Spleen (tissue), 11 donors: ENCODE data around the gene NLGN1. TPM values are rescaled to one million over a fixed set of nuclear protein-coding genes. Genes with fewer than 3 reads are reported as not detected.
"Not testable (repeated sequence)": the region's sequence is repeated elsewhere in the genome, so short reads cannot be mapped to it uniquely, and the experiment has no call there.

Source experiments
- DNase-seq: peaks from one replicate; pipeline ENCODE4 v3.0.0-alpha.2; 2020
- H3K27ac ChIP-seq, 8 donors: fragments of 200-600 bp; sonication (generic) in 7 of 8; 1 replicate in 4 of 8; 2 replicates in 4 of 8; pipeline versions ENCODE4 v1.5.0 to v1.8.0; 2016 to 2021; ENCODE audit warnings: inconsistent platforms in 4 of 8, mild to moderate bottlenecking in 4 of 8, moderate library complexity in 1 of 8
- H3K27me3 ChIP-seq, 7 donors: fragments of 200-600 bp; sonication (generic) in 6 of 7; replicated peaks in 1 of 7; 1 replicate in 4 of 7; 2 replicates in 3 of 7; pipeline versions ENCODE4 v1.5.0 to v1.8.0; 2016 to 2021; ENCODE audit warnings: inconsistent platforms in 3 of 7, mild to moderate bottlenecking in 1 of 7
- H3K36me3 ChIP-seq, 6 donors: fragments of 200-600 bp; sonication (generic) in 5 of 6; 1 replicate in 4 of 6; 2 replicates in 2 of 6; pipeline versions ENCODE4 v1.5.0 to v1.8.0; 2016 to 2021; ENCODE audit warnings: inconsistent platforms in 2 of 6
- H3K4me1 ChIP-seq, 6 donors: fragments of 200-600 bp; sonication (generic) in 5 of 6; 1 replicate in 3 of 6; 2 replicates in 3 of 6; pipeline versions ENCODE4 v1.5.0 to v1.8.0; 2016 to 2021; ENCODE audit warnings: inconsistent platforms in 3 of 6
- H3K4me3 ChIP-seq, 8 donors: fragments of 200-600 bp; sonication (generic) in 7 of 8; 1 replicate in 4 of 8; 2 replicates in 4 of 8; pipeline versions ENCODE4 v1.5.0 to v1.8.0; 2016 to 2021; ENCODE audit warnings: inconsistent platforms in 4 of 8, mild to moderate bottlenecking in 4 of 8, moderate library complexity in 2 of 8
- H3K9me3 ChIP-seq, 8 donors: fragments of 200-600 bp; sonication (generic) in 7 of 8; 1 replicate in 4 of 8; 2 replicates in 4 of 8; pipeline versions ENCODE4 v1.5.0 to v1.8.0; 2016 to 2021; ENCODE audit warnings: inconsistent platforms in 4 of 8
- POLR2A ChIP-seq, 3 donors: fragments of 450-650 bp; IDR thresholded peaks; one replicate each; pipeline ENCODE4 v1.5.1; 2017; ENCODE audit warnings: antibody characterized with exemption in 3 of 3, mild to moderate bottlenecking in 1 of 3
- POLR2AphosphoS5 ChIP-seq, 3 donors: sonication (generic); formaldehyde crosslinking; IDR thresholded peaks; one replicate each; pipeline ENCODE4 v1.5.1; 2017; ENCODE audit warnings: antibody characterized with exemption in 3 of 3
- WGBS, 5 donors: extraction: QIAGEN DNeasy Blood & Tissue Kit in 3 of 5; methylation state at CpG; one replicate each; pipeline versions ENCODE4 v1.1.5 to v1.1.7; 2013 to 2018; 5-methylcytosine and 5-hydroxymethylcytosine counted together
- intact Hi-C: fragments of 100-400 bp; cut with DNase I; formaldehyde crosslinking; loops from one replicate; pipeline ENCODE4 v1.15.0; 2023; ENCODE audit warnings: low total_unique reads
- polyA plus RNA-seq, 3 donors: library from polyadenylated mRNA; stranded (reverse); fragments of 200-250 nt; gene quantifications; one replicate each; pipeline ENCODE4 v1.2.1, GENCODE V29; 2013
- total RNA-seq, 7 donors: library from RNA; depleted of rRNA in 3 of 7; stranded (reverse); fragments of >200 nt in 3 of 7; fragmentation: NEBNext Ultra II Directional in 4 of 7; extraction: Animal tissue kit (Norgen Biotek cat#: 25700) in 4 of 7; gene quantifications; one replicate each; pipeline versions ENCODE4 v1.1.0 to v1.2.1, GENCODE V29; 2016 to 2021
- TF ChIP-seq, protein P1 (sequence below), 11 experiments: fragments of 200-600 bp in 7 of 11; fragments of 450-650 bp in 4 of 11; sonication (generic) in 4 of 11; IDR thresholded peaks in 8 of 11; conservative IDR thresholded peaks in 3 of 11; 1 replicate in 7 of 11; 2 replicates in 4 of 11; pipeline versions ENCODE4 v1.4.0 to v1.8.0; 2016 to 2021; ENCODE audit warnings: antibody characterized with exemption in 11 of 11, inconsistent platforms in 4 of 11, mild to moderate bottlenecking in 1 of 11
- donor health status: healthy with polysubstance abuse.
- donor health status: DM: no; HTN: no; CAD: no; lungs with moderate emphysema.
- donor health status: DM: no; HTN: no; CAD: no.
- donor health status: Bipolar disorder and iron deficiency.
- donor health status: healthy.
- donor health status: DM: no; HTN: no; CAD: no.
- donor health status: DM: yes; HTN: yes; CAD: no.

Gene NLGN1
- total and polyA plus RNA-seq, 10 donors: 0.03 to 0.13 (median 0.03) TPM; not detected in 7

DNA sequence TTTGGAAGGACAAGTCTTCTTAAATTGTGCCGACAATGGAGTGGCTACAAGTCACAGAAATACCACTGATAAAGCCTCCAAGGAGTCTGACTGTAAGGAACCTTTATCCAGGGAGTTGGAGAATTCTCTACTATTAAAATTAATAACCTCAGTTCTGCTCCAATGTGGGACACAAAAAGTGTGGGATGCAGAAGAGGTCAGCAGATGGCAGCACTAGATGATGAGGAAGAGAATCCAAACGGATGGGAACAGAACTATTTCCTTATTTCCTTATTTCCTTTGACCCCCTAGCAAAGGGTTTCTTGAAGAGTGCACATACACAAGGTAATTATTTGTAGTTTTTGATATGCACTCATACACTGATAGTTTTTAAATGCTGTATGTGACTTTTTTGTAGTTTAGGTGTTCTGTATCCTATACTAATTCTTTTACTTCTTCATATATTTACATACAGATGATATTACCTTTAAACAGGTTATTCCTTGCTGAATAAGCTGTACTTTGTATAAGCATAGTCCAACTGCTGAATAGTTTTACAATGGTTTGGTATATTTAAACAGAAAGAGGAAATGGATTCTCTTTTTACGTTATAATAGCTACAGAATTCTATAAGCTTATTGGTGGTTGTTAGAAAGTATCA, 25.6 kb upstream of the NLGN1 start:
- no peak for TF ChIP-seq POLR2A (IDR thresholded peaks at IDR 0.05)
- no peak for TF ChIP-seq POLR2AphosphoS5 (IDR thresholded peaks at IDR 0.05)
- TF ChIP-seq, protein P1, sequence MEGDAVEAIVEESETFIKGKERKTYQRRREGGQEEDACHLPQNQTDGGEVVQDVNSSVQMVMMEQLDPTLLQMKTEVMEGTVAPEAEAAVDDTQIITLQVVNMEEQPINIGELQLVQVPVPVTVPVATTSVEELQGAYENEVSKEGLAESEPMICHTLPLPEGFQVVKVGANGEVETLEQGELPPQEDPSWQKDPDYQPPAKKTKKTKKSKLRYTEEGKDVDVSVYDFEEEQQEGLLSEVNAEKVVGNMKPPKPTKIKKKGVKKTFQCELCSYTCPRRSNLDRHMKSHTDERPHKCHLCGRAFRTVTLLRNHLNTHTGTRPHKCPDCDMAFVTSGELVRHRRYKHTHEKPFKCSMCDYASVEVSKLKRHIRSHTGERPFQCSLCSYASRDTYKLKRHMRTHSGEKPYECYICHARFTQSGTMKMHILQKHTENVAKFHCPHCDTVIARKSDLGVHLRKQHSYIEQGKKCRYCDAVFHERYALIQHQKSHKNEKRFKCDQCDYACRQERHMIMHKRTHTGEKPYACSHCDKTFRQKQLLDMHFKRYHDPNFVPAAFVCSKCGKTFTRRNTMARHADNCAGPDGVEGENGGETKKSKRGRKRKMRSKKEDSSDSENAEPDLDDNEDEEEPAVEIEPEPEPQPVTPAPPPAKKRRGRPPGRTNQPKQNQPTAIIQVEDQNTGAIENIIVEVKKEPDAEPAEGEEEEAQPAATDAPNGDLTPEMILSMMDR (IDR thresholded peaks at IDR 0.05 in 8 of 11, conservative IDR thresholded peaks at IDR 0.05 in 3 of 11): peak in 6 of 11 experiments; percentile 6 to 48 (median 17)
- no peaks in the 10 kb centered on the region for H3K4me1 ChIP-seq
- no peaks in the 10 kb centered on the region for H3K36me3 ChIP-seq
- H3K9me3 ChIP-seq: no peaks in the 10 kb centered on the region
- no peak overlapping the region for H3K27ac ChIP-seq
- H3K4me3 ChIP-seq: no peak overlapping the region
- 39 to 53% (median 46%) methylated on average over 3 of the region's 3 CpGs for WGBS, 5 donors
- no peaks in the 10 kb centered on the region for H3K27me3 ChIP-seq
- intact Hi-C loops: no loop called here
- DNase-seq: no peak

DNA sequence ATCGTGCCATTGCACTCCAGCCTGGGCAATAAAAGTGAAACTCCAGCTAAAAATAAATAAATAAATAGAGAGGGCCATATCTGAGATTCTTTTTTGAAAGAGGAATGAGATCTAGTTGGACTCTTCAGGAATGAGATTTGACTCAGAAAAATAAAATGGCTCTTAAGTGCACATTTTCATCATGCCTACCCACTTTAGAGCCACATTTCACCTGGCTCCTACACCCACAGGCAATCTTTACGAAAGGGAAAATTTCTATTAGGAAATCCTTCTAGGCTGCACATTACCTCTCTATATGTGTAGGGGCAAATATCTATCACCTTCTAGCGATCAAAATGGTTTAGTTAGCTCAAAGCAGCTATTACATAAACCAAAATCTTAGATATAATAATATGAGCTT, 16.9 kb upstream of the NLGN1 start:
- Histone ChIP-seq H3K9me3 (no peaks in the 10 kb centered on the region), H3K36me3 (no peaks in the 10 kb centered on the region), H3K4me1 (no peaks in the 10 kb centered on the region), H3K4me3 (no peak overlapping the region), H3K27me3 (no peaks in the 10 kb centered on the region), H3K27ac (no peak overlapping the region)
- intact Hi-C loops: no loop called here
- TF ChIP-seq POLR2A (IDR thresholded peaks at IDR 0.05) (no peak), POLR2AphosphoS5 (IDR thresholded peaks at IDR 0.05) (no peak)
- TF ChIP-seq, protein P1 (IDR thresholded peaks at IDR 0.05 in 8 of 11, conservative IDR thresholded peaks at IDR 0.05 in 3 of 11): no peak
- WGBS, 5 donors: 84 to 89% (median 88%) methylated on average over 3 of the region's 3 CpGs
- no peak for DNase-seq

DNA sequence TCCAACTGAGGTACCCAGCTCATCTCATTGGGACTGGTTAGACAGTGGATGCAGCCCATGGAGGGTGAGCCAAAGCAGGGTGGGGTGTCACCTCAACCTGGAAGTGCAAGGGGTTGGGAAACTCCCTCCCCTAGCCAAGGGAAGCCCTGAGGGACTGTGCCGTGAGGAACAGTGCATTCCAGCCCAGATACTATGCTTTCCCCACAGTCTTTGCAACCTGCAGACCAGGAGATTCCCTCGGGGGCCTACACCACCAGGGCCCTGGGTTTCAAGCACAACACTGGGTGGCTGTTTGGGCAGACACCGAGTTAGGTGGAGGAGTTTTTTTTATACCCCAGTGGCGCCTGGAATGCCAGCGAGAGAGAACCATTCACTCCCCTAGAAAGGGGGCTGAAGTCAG, 15.6 kb upstream of the NLGN1 start:
- H3K27me3 ChIP-seq, intact Hi-C loops, H3K4me3 ChIP-seq, H3K4me1 ChIP-seq, DNase-seq, H3K9me3 ChIP-seq, H3K27ac ChIP-seq, H3K36me3 ChIP-seq: not testable (repeated sequence)
- 70 to 90% (median 85%) methylated on average over 5 of the region's 5 CpGs for WGBS, 5 donors

DNA sequence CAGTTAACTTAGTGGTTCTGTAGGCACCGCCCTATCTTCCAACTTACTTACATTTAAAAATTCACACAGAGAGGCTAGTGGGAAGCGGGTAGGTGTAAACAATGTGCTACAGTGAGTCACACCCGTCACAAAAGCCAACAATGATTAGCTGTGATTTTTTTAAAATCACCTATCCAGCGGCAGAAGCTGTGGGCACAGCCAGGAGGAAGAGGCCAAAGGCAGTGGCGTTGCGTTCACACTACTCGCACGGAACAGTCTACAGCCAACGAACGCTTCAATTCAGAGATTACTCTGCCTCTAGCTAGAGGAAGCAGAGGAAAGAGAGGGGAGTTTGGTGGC, 2.5 kb upstream of the NLGN1 start:
- peak overlapping the region in 3 of 8 donors; percentile 23 to 51 (median 30) for H3K27ac ChIP-seq
- 1 to 5% (median 2%) methylated on average over 10 of the region's 10 CpGs for WGBS, 5 donors
- intact Hi-C loops: no loop called here

More for the DNA sequence above, 2.5 kb upstream of the NLGN1 start:
- Histone ChIP-seq H3K4me1 (peaks cover 0 to 37% (median 33%) of the 10 kb centered on the region in 6 donors), H3K27me3 (peaks cover 5 to 84% (median 46%) of the 10 kb centered on the region in 7 donors), H3K9me3 (no peaks in the 10 kb centered on the region), H3K36me3 (no peaks in the 10 kb centered on the region), H3K4me3 (peak overlapping the region in 7 of 8 donors; percentile 30 to 77 (median 45))
- TF ChIP-seq, protein P1 (IDR thresholded peaks at IDR 0.05 in 8 of 11, conservative IDR thresholded peaks at IDR 0.05 in 3 of 11): no peak
- no peak for TF ChIP-seq POLR2AphosphoS5 (IDR thresholded peaks at IDR 0.05)
- TF ChIP-seq POLR2A (IDR thresholded peaks at IDR 0.05): no peak
- no peak for DNase-seq
